Hepatocyte (in vitro differentiated cells): ENCODE measurements around the gene EPRS1.

Experiments used
- EZH2 ChIP-seq: fragments of 200-600 bp; sonication (generic); IDR thresholded peaks from 2 replicates; pipeline ENCODE4 v1.6.1; 2016; ENCODE audit warnings: antibody characterized with exemption, mild to moderate bottlenecking, borderline replicate concordance
- EZH2phosphoT487 ChIP-seq: fragments of 200-600 bp; sonication (generic); IDR thresholded peaks from one replicate; pipeline ENCODE4 v1.6.1; 2018; ENCODE audit warnings: antibody characterized with exemption, mild to moderate bottlenecking, low read depth, moderate library complexity; ENCODE audit not compliant: unreplicated experiment, severe bottlenecking
- TF ChIP-seq, protein P1 (sequence below): fragments of 200-600 bp; sonication (generic); IDR thresholded peaks from 2 replicates; pipeline ENCODE4 v1.5.1; 2016; ENCODE audit warnings: antibody characterized with exemption, mild to moderate bottlenecking; ENCODE audit not compliant: poor library complexity

DNA sequence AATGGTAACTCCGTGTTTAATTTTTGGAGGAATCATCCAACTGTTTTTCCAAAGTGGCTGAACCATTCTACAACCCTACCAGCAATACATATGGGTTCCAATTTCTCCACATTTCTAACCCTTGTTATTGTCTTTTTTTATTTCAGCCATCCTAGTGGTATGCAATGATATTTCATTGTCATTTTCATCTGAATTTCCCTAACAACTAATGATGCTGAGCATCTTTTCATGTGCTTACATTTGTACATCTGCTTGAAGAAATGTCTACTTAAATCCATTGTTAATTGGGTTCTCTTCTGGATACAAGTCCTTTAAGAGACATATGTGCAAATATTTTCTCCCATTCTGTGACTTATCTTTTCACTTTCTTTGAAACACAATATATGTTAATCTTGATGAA, 43.3 kb downstream of the EPRS1 start:
- TF ChIP-seq, protein P1, sequence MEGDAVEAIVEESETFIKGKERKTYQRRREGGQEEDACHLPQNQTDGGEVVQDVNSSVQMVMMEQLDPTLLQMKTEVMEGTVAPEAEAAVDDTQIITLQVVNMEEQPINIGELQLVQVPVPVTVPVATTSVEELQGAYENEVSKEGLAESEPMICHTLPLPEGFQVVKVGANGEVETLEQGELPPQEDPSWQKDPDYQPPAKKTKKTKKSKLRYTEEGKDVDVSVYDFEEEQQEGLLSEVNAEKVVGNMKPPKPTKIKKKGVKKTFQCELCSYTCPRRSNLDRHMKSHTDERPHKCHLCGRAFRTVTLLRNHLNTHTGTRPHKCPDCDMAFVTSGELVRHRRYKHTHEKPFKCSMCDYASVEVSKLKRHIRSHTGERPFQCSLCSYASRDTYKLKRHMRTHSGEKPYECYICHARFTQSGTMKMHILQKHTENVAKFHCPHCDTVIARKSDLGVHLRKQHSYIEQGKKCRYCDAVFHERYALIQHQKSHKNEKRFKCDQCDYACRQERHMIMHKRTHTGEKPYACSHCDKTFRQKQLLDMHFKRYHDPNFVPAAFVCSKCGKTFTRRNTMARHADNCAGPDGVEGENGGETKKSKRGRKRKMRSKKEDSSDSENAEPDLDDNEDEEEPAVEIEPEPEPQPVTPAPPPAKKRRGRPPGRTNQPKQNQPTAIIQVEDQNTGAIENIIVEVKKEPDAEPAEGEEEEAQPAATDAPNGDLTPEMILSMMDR, result no peak
- no peak for TF ChIP-seq EZH2
- no peak for TF ChIP-seq EZH2phosphoT487
